ENCODE measurements around the gene TRAF4. TPM values are rescaled to one million over a fixed set of nuclear protein-coding genes. Genes with fewer than 3 reads are reported as not detected.
"Not testable (repeated sequence)": the region's sequence is repeated elsewhere in the genome, so short reads cannot be mapped to it uniquely, and the experiment has no call there.

TRAF4 gene
- polyA plus RNA-seq, 1 donor from 2014 or later, result 13.8 TPM

DNA sequence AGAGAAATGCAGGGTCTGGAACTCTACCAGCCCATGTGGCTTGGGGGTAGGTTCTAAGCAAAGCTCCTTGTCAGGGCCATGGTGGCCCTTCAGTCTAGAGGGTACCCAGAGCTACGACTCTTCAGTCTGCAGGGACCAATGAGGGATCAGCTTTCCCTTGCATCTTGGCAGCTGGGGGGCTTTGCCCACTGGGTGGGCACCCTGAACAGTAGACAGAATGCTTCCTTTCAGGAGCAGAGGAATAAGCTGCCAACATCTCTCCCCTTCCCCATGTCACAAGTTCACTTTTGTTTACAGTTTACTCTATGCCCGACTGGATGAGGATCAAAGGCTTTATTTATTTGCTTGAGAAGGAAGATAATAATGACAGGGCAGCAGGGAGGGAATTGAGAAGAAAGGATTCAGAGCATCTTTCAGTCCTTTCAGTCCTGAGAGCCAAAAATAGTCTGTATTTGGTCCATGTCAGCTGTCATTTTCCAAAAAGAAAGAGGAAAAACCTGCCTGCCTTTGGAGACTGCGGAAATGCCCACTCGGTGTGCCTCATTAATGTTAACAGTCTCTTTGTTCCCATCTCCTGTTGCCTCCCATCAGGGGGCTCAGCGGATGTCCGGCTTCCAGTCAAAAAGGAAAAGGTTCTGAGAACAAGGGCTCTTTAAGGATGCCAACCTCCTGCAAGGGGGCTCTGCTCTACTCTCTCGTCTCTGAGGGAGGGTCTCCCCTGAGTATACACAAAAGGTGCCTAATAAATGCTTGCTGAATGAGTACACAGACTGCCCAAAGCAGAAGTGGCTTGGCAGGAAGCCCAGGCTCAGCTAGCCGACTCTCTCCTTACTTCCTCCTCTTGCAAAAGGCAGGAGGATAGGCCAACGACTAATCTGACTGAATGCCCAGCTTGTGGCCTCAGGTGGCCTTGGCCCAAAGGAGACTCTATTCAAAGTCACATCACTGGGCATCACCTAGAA, 17.1 kb downstream of the TRAF4 start:
- Mint-ChIP-seq H3K9me3 (no peaks in the 10 kb centered on the region), H3K4me3 (peak overlapping the region in 1 of 4 donors; percentile 17), H3K36me3 (no peaks in the 10 kb centered on the region), H3K27ac (peak overlapping the region in 2 of 3 donors; percentile 35 to 77), H3K27me3 (no peaks in the 10 kb centered on the region), H3K4me1 (peaks cover 4 to 16% (median 7%) of the 10 kb centered on the region in 3 donors)

DNA sequence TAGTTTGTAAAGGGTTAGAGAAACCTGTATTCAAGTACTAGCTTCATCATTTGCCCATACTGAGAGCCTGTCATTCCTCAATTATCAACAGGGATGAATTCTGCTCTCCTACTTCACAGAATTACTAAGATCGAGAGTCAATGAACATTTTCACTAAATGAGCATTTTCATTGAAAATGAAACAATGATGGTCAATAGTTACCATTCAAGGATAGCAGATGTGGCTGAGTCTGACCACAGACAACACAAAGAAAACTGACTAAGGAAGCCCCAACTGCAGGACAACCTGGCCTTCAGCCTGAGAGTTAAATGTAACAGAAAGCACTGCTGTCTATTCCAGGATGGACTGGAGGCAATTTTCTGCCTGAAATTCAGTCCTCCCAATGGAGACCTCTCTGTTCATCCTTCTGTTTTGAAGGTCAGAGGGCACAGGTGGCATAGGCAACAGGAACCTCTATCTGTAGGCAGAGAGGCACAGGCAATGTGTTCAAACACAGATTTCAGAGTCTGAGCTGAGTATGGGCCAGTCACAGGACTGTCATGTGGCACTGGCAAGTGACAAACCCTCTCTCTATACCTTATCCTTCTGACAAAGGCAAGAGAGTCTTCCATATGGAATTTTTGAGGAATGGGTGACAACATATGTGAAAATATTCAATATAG, 19.5 kb downstream of the TRAF4 start:
- H3K4me3 Mint-ChIP-seq, result no peak overlapping the region
- H3K9me3 Mint-ChIP-seq, result no peaks in the 10 kb centered on the region
- H3K27ac Mint-ChIP-seq, result peak overlapping the region in 1 of 3 donors; percentile 4
- H3K27me3 Mint-ChIP-seq, result no peaks in the 10 kb centered on the region
- H3K4me1 Mint-ChIP-seq, result peaks cover 4 to 14% (median 7%) of the 10 kb centered on the region in 3 donors
- peaks cover 2% of the 10 kb centered on the region for H3K36me3 Mint-ChIP-seq

DNA sequence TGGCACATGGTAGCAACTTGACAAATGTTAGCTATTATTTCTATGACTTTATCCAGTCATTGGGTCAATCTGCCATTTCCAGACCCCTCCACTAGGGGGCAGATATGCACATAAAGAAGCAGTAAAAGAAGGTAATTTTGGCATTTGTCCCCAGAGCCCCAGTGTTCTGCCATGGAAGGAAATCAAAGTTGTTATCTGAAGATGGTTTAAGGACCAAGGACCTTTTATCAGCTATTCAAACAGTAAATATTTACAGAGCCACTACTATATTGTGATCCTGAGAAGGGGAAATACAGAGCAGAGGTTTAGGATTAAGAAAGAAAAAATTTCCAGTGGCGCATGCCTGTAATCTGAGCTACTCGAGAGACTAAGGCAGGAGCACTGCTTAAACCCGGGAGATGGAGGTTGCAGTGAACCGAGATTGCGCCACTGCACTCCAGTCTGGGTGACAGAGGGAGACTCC, 20.0 kb downstream of the TRAF4 start:
- peaks cover 4 to 14% (median 7%) of the 10 kb centered on the region in 3 donors for H3K4me1 Mint-ChIP-seq
- no peaks in the 10 kb centered on the region for H3K9me3 Mint-ChIP-seq
- H3K4me3 Mint-ChIP-seq, result no peak overlapping the region
- H3K36me3 Mint-ChIP-seq, result peaks cover 2% of the 10 kb centered on the region
- peak overlapping the region in 1 of 3 donors; percentile 4 for H3K27ac Mint-ChIP-seq
- H3K27me3 Mint-ChIP-seq, result no peaks in the 10 kb centered on the region

- no peaks in the 10 kb centered on the region for H3K27me3 Mint-ChIP-seq
- peak overlapping the region in 1 of 3 donors; percentile 88 for H3K27ac Mint-ChIP-seq
- no peak overlapping the region for H3K4me3 Mint-ChIP-seq
- H3K4me1 Mint-ChIP-seq, result peaks cover 10 to 16% (median 11%) of the 10 kb centered on the region in 3 donors
- H3K36me3 Mint-ChIP-seq, result peaks cover 2% of the 10 kb centered on the region
- no peaks in the 10 kb centered on the region for H3K9me3 Mint-ChIP-seq
These were observed 21.2 kb downstream of the TRAF4 start for GRCh38 chr17:28765038-28765437.

GRCh38 chr17:28773736-28774135, 29.9 kb downstream of the TRAF4 start:
- no peaks in the 10 kb centered on the region for H3K27me3 Mint-ChIP-seq
- H3K27ac Mint-ChIP-seq, result no peak overlapping the region
- H3K9me3 Mint-ChIP-seq, result no peaks in the 10 kb centered on the region
- peaks cover 12 to 17% (median 16%) of the 10 kb centered on the region in 3 donors for H3K4me1 Mint-ChIP-seq
- H3K4me3 Mint-ChIP-seq, result no peak overlapping the region
- no peaks in the 10 kb centered on the region for H3K36me3 Mint-ChIP-seq

DNA sequence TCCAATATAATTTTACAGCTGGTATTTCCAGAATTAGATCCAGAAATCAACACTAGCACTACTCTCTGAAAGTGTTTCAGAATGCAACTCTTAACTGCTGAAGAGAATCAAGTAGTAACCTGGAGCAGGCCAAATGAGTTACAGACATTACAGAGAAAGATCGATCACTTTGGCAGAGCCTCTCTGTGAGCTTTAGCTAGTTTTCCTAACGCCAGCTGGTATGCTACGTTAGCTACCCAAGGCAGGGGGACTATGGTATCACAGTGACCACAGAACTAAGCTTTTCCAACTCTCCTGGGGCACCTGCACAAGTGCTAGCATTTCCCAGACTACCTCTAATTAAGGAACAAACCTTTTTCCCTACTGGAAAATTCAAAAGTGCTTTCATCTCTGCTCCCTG, 30.4 kb downstream of the TRAF4 start:
- Mint-ChIP-seq H3K4me1 (peaks cover 12 to 21% (median 20%) of the 10 kb centered on the region in 3 donors), H3K4me3 (no peak overlapping the region), H3K27ac (no peak overlapping the region), H3K9me3 (no peaks in the 10 kb centered on the region), H3K36me3 (no peaks in the 10 kb centered on the region), H3K27me3 (no peaks in the 10 kb centered on the region)

DNA sequence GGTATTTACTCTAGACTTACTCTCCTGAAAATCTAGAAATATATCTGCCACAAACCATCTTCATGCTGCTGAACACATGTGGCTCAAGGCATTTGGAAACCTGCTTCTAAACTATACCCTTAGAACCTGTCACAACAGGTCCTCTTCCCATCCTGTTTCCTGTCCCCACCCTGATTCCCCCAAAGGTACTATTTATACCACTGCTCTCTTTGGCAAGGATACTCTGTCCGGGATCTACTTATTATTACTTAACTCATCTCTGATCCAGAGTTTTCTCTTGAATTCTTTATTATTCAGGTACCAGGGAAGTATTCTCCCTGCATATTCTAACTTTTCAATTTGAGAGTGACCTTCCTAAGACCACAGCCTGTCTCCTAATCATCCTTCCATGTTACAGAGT, 33.4 kb downstream of the TRAF4 start:
- Mint-ChIP-seq H3K4me3 (peak overlapping the region in 1 of 4 donors; percentile 49), H3K9me3 (no peaks in the 10 kb centered on the region), H3K27ac (no peak overlapping the region)

DNA sequence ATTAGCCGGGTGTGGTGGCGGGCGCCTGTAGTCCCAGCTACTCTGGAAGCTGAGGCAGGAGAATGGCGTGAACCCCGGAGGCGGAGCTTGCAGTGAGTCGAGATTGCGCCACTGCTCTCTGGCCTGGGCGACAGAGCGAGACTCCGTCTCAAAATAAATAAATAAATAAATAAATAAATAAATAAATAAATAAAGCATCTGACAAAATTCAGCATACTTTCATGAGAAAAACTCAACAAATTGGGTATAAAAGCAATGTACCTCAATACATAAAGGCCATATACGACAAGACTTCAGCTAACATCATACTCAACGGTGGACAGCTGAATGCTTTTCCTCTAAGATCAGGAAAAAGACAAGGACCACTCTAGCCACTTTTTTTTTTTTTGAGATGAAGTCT, 35.8 kb downstream of the TRAF4 start:
- Mint-ChIP-seq H3K27ac (peak overlapping the region in 1 of 3 donors; percentile 77), H3K4me1 (peaks cover 15 to 30% (median 21%) of the 10 kb centered on the region in 3 donors)
- not testable (repeated sequence) for H3K27me3 Mint-ChIP-seq, H3K9me3 Mint-ChIP-seq, H3K4me3 Mint-ChIP-seq, H3K36me3 Mint-ChIP-seq

More for the DNA sequence above, 33.4 kb downstream of the TRAF4 start:
- H3K36me3 Mint-ChIP-seq, result no peaks in the 10 kb centered on the region
- H3K4me1 Mint-ChIP-seq, result peaks cover 15 to 30% (median 21%) of the 10 kb centered on the region in 3 donors
- no peaks in the 10 kb centered on the region for H3K27me3 Mint-ChIP-seq

GRCh38 chr17:28783161-28783560, 39.4 kb downstream of the TRAF4 start:
- Mint-ChIP-seq H3K27me3 (no peaks in the 10 kb centered on the region), H3K9me3 (no peaks in the 10 kb centered on the region), H3K4me1 (peaks cover 5 to 21% (median 11%) of the 10 kb centered on the region in 3 donors), H3K4me3 (no peak overlapping the region), H3K27ac (peak overlapping the region in 1 of 3 donors; percentile 31), H3K36me3 (no peaks in the 10 kb centered on the region)

GRCh38 chr17:28788100-28788499, 44.3 kb downstream of the TRAF4 start:
- no peaks in the 10 kb centered on the region for H3K9me3 Mint-ChIP-seq
- peak overlapping the region in 1 of 3 donors; percentile 23 for H3K27ac Mint-ChIP-seq
- H3K4me1 Mint-ChIP-seq, result peaks cover 2 to 7% (median 3%) of the 10 kb centered on the region in 3 donors
- no peaks in the 10 kb centered on the region for H3K27me3 Mint-ChIP-seq
- no peak overlapping the region for H3K4me3 Mint-ChIP-seq
- no peaks in the 10 kb centered on the region for H3K36me3 Mint-ChIP-seq

DNA sequence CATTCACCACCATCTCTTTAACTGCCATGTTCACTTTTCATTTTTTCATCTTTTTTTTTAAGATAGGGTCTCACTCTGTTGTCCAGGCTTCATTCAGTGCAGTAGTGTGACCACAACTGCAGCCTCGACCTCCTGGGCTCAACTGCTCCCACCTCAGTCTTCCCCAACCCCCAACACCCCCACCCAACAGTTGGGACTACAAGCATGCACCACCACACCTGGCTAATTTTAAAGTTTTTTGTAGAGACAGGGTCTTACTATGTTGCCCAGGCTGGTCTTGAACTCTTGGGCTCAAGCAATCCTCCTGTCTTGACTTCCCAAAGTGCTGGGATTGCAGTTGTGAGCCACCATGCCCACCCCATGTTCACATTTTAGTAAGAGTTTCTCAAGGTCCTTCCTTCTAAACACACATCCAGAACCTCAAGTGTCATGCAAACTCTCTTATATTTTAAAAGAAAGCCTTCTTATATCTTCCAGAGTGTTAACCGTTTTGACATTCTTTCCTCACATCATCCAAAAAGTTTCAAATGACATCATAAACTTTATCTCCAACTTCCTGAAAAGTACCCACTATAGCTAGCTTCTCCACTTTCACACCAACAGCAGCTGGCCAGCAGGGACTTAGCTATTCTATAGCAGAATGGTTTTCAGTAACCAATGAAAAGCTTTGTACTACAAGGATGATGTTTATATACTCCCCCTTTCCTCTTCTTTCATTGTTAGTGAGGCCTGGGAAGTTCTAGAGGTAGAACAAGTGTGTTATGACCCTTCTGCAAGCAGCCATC, 49.3 kb downstream of the TRAF4 start:
- Mint-ChIP-seq H3K27ac (no peak overlapping the region), H3K4me3 (no peak overlapping the region), H3K4me1 (peaks cover 2 to 14% (median 2%) of the 10 kb centered on the region in 3 donors), H3K27me3 (no peaks in the 10 kb centered on the region), H3K36me3 (peaks cover 6% of the 10 kb centered on the region), H3K9me3 (no peaks in the 10 kb centered on the region)

GRCh38 chr17:28794846-28795441, 51.1 kb downstream of the TRAF4 start:
- peaks cover 2 to 14% (median 2%) of the 10 kb centered on the region in 3 donors for H3K4me1 Mint-ChIP-seq
- not testable (repeated sequence) for H3K4me3 Mint-ChIP-seq, H3K36me3 Mint-ChIP-seq, H3K9me3 Mint-ChIP-seq, H3K27ac Mint-ChIP-seq, H3K27me3 Mint-ChIP-seq

- H3K27ac Mint-ChIP-seq, result no peak overlapping the region
- peaks cover 0 to 9% (median 2%) of the 10 kb centered on the region in 3 donors for H3K4me1 Mint-ChIP-seq
- no peak overlapping the region for H3K4me3 Mint-ChIP-seq
- no peaks in the 10 kb centered on the region for H3K27me3 Mint-ChIP-seq
- no peaks in the 10 kb centered on the region for H3K9me3 Mint-ChIP-seq
- peaks cover 6% of the 10 kb centered on the region for H3K36me3 Mint-ChIP-seq
These were observed 52.3 kb downstream of the TRAF4 start for GRCh38 chr17:28796062-28796461.

All from IgD-negative memory B cell (primary cell).